GM18868 (cell line): ENCODE data around the gene EGFL7.

Experiments used
- ATAC-seq: cut with Tn5 transposase; IDR thresholded peaks from one replicate; pipeline ENCODE4 v1.9.1; 2021; ENCODE audit warnings: mild to moderate bottlenecking, moderate library complexity; ENCODE audit not compliant: unreplicated experiment

EGFL7 gene

DNA sequence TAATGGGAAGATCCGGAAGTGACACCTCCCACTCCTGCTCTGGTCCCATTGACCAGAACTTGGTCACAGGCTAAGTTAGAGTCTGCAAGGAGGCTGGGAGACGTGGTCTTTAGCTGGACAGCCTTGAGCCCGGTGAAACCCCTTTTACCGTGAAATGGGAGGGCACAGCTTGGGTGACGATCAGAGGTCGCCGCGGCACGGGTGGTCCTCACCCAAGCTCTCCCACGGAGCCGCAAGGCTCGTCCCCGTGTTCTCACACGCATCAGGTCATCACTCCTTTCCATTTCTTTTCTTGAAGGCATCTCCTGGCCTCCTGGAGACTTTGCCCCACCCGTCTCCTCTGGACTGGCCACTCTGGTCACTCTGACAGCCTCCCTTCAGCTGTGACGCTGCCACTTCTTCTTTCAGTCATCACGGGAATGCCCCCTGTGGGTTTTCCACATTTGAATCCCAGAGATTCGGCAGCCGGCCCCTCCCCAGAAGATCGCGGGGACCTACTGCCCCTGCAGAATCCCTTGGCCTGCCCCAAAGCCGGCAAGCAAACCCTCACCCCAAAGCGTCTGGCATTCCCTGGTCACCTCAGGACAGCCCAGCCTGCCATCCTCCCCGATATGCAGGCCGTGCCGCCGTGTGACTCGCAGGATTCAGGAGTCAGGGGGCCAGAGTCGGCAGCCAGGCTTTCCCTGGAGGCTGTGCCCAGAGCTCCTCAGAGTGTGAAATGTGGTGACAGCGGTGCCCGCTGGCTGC lies 18.9 kb upstream of the EGFL7 start:
- ATAC-seq: no peak

DNA sequence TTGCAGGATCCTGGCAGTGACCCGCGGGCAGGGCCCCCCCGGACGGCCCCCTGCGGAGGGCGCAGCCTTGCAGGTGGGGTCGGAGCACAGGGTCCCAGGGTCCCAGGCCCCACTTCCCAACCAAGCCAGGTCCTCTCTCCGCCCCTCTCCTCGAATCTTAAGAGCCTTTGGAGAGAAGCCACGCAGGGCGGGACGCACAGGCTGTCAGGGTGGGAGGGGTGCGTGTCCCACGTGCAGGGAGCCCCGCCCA lies 18.4 kb upstream of the EGFL7 start:
- ATAC-seq: no peak

DNA sequence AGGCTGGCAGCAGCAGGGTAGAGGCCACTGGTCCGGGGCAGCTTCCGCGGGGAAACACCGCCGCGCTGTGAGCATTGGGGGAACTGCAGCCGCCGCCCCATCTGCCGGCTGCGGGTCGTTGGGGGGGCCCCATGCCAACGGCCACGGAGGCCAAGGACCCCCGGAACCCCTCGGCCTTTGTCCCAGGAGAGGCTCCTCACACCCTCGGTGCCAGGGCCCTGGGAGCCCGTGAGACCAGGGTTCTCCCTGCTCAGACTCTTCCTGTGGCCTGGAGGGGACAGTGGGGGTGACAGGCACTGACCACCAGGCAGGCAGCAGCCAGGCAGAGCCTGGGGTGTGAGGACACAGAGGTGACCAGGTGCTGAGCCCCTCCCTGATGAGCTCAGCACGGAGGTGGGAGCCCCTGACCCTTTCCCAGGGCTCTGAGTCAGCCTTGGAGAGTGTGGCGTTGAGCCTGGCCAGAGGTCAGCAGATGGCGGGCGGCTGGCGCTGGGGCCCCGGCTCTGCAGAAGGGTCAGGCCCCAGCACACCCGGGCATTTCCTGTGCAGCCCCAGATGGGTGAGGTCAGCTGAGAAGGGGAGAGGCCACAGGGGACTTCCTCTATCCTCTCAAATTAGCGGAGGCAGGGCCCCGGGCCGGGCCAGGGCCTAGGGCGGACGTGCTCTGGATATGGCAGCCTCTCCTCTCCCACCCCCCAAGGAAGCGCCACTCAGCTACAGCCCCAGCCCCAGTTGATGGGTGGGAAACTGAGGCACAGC lies 17.9 kb upstream of the EGFL7 start:
- ATAC-seq: peak; percentile 62

GRCh38 chr9:136645352-136645902 lies 17.3 kb upstream of the EGFL7 start:
- ATAC-seq: no peak

GRCh38 chr9:136645903-136646754 lies 16.6 kb upstream of the EGFL7 start:
- no peak for ATAC-seq

- ATAC-seq: no peak
Measured at GRCh38 chr9:136646827-136647711, 15.6 kb upstream of the EGFL7 start.

DNA sequence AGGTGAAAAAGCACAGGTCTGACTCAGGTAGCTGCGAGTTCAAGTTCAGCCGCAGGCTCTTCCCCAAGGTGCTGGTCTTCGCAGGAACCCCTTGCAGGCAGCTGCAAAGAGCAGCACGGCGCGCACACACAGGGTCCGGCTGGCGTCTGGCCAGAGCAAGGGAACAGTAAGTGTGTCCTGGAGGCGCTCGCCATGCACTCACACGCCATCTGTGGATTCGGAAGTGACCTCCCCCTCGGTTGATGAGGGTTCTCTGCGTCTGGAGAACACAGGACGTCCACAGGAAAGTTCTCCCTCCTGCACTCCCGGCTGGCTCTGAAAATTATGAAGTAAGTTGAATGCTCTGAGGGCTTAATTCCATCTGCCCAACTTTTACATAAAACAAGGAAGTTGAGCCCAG lies 14.0 kb upstream of the EGFL7 start:
- no peak for ATAC-seq

- ATAC-seq: no peak
Measured at GRCh38 chr9:136650021-136650420, 12.7 kb upstream of the EGFL7 start.

GRCh38 chr9:136650648-136651047 lies 12.1 kb upstream of the EGFL7 start:
- ATAC-seq: peak; percentile 83

DNA sequence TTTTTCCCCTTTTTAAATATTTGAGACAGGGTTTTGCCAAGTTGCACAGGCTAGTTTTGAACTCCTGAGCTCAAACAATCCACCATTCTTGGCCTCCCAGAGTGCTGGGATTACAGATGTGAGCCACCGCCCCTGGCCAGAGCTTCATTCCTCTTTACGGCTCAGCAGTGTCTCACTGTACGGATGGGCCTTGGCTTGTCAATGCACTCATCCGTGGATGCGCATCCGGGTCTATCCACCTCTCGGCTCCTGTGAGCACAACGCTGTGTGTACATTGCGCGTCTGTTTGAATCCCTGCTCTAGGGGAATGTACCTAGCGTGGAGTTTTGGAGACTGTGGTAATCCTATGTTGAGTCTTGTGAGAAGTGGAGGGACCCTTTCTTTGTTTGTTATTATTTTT lies 10.9 kb upstream of the EGFL7 start:
- ATAC-seq: no peak

DNA sequence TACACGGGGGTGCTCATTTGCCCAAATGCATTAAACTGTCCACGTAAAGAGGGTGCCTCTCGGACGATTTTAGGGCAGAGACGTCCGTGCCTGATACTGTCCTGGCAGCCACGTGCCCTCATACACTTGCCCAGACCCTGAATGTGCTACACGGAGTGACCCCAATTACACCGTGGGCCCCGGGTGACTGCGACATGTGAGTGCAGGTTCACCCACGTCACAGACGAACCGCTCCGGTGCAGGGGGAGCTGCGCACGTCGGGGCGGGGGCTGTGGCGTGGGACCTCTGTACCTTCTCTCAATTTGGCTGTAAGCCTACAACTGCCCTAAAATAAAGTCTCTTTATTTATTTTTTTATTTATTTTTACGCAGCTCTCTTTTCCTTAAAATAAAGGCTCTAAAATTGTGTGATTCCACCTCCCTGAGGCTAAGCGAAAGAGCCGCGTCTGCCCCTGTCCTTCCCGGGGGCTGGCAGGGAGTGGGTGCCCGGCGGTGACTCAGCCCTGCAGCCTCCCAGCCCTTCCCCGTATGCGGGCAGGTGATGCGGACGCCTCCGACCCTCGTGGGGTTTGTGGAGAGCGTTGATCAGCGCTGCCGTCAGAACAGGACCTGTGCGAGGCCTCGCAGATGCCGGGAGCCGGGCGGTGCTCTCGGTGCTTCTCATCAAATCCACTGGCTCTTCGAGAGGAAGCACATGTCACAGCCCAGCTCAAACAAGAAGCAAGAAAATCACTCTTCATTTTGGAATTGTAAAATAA lies 9.2 kb upstream of the EGFL7 start:
- ATAC-seq: no peak

DNA sequence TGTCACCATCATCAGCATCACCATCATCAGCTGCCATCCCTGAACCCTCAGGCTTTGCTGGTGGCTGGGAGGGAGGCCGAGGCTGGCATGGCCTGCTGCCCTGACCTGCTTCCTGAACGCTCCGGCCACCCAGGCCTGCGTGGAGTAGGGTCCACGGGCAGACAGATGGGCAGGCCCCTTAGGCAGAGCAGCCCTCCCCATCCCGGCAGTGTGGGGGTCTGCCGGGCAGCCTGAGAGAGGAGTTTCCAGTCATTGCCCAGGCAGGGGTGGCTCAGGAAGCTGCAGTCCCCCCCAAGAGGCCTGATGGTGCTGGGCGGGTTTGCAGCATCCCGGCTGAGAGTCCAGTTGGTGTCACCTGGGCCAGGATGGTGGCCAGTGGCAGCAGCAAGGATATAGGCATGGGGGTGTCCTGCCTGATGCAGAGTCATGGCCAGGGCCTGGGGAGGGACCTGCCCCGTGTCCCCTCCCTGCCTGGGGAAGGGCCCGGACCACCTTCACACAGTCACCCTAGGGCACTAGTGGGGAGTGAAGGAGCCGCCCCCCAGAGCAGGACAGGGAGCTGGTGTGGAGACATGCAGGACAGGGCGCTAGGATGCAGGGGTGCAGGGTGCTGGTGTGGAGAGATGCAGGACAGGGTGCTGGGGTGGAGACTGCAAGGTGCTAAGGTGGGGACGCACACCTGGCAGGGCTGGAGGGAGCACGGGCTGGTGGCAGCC lies 7.7 kb upstream of the EGFL7 start:
- no peak for ATAC-seq

DNA sequence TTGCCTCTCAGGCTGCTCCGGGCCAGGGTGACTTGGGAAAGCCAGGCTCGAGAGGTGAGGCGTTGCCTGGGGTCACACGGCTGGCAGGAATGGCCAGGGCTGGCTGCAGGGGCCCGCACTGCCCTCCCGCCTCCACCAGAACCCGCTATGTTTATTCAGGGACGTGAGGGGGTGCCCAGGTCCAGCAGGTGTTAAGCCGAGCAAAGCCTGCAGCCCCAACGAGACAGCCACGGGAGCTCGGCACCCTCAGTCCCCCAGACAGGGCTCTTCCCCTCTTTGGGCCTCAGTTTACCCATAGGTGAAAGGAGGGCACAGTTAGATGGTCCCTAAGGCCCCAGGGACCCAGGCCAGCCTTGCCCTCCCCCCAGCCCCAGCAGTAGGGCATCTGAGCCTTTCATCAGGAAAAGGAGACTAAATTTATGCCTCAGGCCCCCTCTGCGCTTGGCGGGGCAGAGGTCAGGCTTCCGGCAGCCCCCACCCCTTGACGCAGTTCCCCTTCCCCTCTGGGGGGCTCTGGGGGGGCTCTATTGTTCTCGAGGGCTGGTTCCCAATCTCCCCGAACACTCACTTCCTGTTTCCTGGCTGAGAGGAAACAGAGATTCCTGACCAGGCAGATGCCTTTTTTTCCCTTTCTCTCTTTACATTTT lies 7.1 kb upstream of the EGFL7 start:
- no peak for ATAC-seq

- ATAC-seq: no peak
Measured at GRCh38 chr9:136656183-136656738, 6.5 kb upstream of the EGFL7 start.

DNA sequence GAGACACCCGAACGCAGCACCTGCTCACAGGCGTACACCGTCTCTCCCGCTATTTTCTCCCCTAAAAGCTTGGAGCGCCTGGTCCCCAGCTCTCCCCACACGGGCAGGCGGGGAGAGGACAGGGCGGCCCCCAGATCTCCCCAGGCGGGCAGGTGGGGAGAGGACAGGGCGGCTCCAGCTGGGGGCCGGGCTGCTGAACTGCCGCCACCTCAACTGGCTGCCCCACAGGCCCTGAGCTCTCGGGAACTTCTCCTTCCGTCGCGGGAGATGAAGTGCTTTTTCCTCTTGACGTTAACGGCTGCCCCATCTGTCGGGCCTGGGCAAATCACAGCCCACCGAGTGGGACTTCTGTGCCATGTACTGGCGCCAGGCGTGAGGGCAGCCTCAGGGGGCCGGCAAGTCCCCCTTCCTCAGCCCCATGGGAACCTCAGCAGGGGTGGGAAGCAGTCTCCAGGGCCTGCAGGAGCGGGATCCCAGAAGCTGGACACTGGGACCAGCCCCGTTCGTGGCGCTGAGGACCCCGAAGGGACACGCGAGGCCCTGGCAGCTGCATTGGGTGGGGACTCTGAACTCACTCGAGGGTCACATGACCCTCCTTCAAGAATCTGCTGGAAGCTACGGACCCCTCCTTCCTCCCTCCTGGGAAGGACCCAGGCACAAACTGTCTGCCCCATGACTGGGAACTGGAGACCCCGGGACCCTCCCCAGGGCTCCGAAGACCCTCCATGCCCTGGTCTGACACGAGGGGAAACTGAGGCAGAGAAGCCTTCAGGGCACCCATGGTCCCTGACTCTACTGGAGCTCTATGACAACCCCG lies 5.7 kb upstream of the EGFL7 start:
- ATAC-seq: no peak

GRCh38 chr9:136657974-136658848 lies 4.5 kb upstream of the EGFL7 start:
- ATAC-seq: no peak
